Activated naive CD4-positive, alpha-beta T cell treated with anti-CD3 and anti-CD28 coated beads for 36 hours (primary cell): ENCODE results near the gene ETV6. TPM values are rescaled to one million over a fixed set of nuclear protein-coding genes. Genes with fewer than 3 reads are reported as not detected.

Source experiments
- CTCF ChIA-PET: fragments of 350-600 bp; sonication (Branson Sonifier 250); formaldehyde crosslinking; loops from one replicate; lab custom pipeline; 2021; ENCODE audit warnings: antibody characterized with exemption; lab: Charles Lee
- DNase-seq: peaks from one replicate; pipeline ENCODE4 v3.0.0-alpha.2; 2020
- H3K27ac Mint-ChIP-seq: one replicate; pipeline ENCODE4 v1.8.0; 2021; ENCODE audit warnings: mild to moderate bottlenecking, mixed read lengths
- H3K27me3 Mint-ChIP-seq: one replicate; pipeline ENCODE4 v1.8.0; 2021; ENCODE audit warnings: low read depth, mixed read lengths
- H3K36me3 Mint-ChIP-seq: one replicate; pipeline ENCODE4 v1.8.0; 2021; ENCODE audit warnings: low read depth, mixed read lengths
- H3K4me1 Mint-ChIP-seq: one replicate; pipeline ENCODE4 v1.8.0; 2021; ENCODE audit warnings: low read depth, mixed read lengths
- H3K4me3 Mint-ChIP-seq: one replicate; pipeline ENCODE4 v1.8.0; 2021; ENCODE audit warnings: mild to moderate bottlenecking, moderate library complexity, mixed read lengths
- H3K9me3 Mint-ChIP-seq: one replicate; pipeline ENCODE4 v1.8.0; 2021; ENCODE audit warnings: mixed read lengths
- intact Hi-C: fragments of 100-400 bp; cut with micrococcal nuclease; formaldehyde crosslinking; loops from one replicate; pipeline ENCODE4 v1.15.1; 2023
- total RNA-seq, 2 experiments: library from RNA; stranded (reverse); gene quantifications; one replicate each; pipeline ENCODE4 v1.2.3, GENCODE V29; 2021

Gene ETV6
- total RNA-seq, 2 experiments from 2014 or later, result 48.1 to 48.6 TPM

DNA sequence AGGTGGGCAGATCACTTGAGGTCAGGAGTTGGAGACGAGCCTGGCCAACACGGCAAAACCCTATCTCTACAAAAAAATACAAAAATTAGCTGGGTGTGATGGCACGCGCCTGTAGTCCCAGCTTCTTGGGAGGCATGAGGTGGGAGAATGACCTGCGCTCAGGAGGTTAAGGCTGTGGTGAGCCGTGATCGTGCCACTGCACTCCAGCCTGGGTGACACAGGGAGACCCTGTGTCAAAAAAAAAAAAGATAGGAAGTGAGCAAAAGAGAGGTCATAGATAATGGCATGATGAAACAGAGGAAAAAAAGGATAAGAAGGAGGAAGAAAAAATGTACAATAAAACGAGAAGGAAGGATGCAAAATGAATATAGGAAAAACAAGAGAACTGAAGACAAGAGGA is 159.5 kb downstream of the ETV6 start:
- Mint-ChIP-seq H3K36me3 (peaks cover 15% of the 10 kb centered on the region), H3K4me1 (peaks cover 61% of the 10 kb centered on the region)
- intact Hi-C loops, result no loop called here

GRCh38 chr12:11810206-11810545 is 160.7 kb downstream of the ETV6 start:
- Mint-ChIP-seq H3K9me3 (no peaks in the 10 kb centered on the region), H3K36me3 (peaks cover 11% of the 10 kb centered on the region), H3K27me3 (no peaks in the 10 kb centered on the region), H3K27ac (no peak overlapping the region), H3K4me3 (no peak overlapping the region), H3K4me1 (peaks cover 66% of the 10 kb centered on the region)
- intact Hi-C loops, result loop anchor here (5.0 kb wide), 1 partner anchor 83 kb away; no protein-coding TSS in a partner anchor
- DNase-seq, result no peak
- CTCF ChIA-PET, result no interaction called here

More for the DNA sequence above, 159.5 kb downstream of the ETV6 start:
- CTCF ChIA-PET, result interaction anchor here (0.6 to 0.8 kb wide), 4 partner anchors 18 to 571 kb away, joined by 3 to 4 read pairs (median 3); no protein-coding TSS in a partner anchor
- H3K4me3 Mint-ChIP-seq, result no peak overlapping the region
- H3K27ac Mint-ChIP-seq, result no peak overlapping the region
- H3K27me3 Mint-ChIP-seq, result no peaks in the 10 kb centered on the region
- no peaks in the 10 kb centered on the region for H3K9me3 Mint-ChIP-seq
- DNase-seq, result no peak

DNA sequence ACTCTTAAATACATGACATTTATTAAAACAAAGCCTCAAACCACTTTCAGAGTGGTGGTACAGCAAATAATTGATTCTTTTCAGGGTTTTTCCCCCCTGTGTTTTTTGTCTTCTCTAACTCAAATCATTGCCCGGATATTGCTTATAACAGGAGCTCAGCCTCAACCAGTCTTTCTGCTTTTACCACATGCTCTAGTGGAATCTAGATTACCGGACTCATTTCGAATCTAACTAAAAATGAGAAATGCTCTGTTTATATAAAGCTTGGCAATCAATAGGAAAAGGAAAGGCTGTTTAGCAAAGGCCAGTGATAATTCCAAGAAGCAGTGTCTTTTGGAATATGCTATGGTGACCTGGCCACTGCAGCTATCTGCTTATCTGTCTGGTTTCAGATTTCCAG is 161.5 kb downstream of the ETV6 start:
- Mint-ChIP-seq H3K4me1 (peaks cover 65% of the 10 kb centered on the region), H3K27ac (peak overlapping the region; percentile 37), H3K36me3 (peaks cover 7% of the 10 kb centered on the region), H3K4me3 (no peak overlapping the region), H3K27me3 (no peaks in the 10 kb centered on the region), H3K9me3 (no peaks in the 10 kb centered on the region)
- CTCF ChIA-PET, result no interaction called here
- DNase-seq, result no peak
- intact Hi-C loops, result loop anchor here (5.0 kb wide), 1 partner anchor 84 kb away; no protein-coding TSS in a partner anchor

GRCh38 chr12:11812241-11812585 is 162.7 kb downstream of the ETV6 start:
- Mint-ChIP-seq H3K4me3 (peak overlapping the region; percentile 51), H3K4me1 (peaks cover 56% of the 10 kb centered on the region), H3K9me3 (no peaks in the 10 kb centered on the region), H3K36me3 (peaks cover 7% of the 10 kb centered on the region), H3K27ac (peak overlapping the region; percentile 32), H3K27me3 (no peaks in the 10 kb centered on the region)
- CTCF ChIA-PET, result interaction anchor here (0.6 to 1.6 kb wide), 3 partner anchors 19 to 33 kb away, joined by 3 to 7 read pairs (median 6); no protein-coding TSS in a partner anchor
- no peak for DNase-seq
- intact Hi-C loops, result loop anchor here (1.0 to 5.0 kb wide), 4 partner anchors 8 to 85 kb away; no protein-coding TSS in a partner anchor

- no peaks in the 10 kb centered on the region for H3K9me3 Mint-ChIP-seq
- H3K4me3 Mint-ChIP-seq, result peak overlapping the region; percentile 51
- H3K27me3 Mint-ChIP-seq, result no peaks in the 10 kb centered on the region
- peaks cover 55% of the 10 kb centered on the region for H3K4me1 Mint-ChIP-seq
- peak overlapping the region; percentile 32 for H3K27ac Mint-ChIP-seq
- DNase-seq, result peak; percentile 39
- CTCF ChIA-PET, result interaction anchor here (1.1 to 1.6 kb wide), 3 partner anchors 24 to 224 kb away, joined by 3 to 6 read pairs (median 4); no protein-coding TSS in a partner anchor
- intact Hi-C loops, result loop anchor here (1.0 to 5.0 kb wide), 4 partner anchors 9 to 86 kb away; no protein-coding TSS in a partner anchor
- peaks cover 7% of the 10 kb centered on the region for H3K36me3 Mint-ChIP-seq
Measured at GRCh38 chr12:11812586-11813437, 163.3 kb downstream of the ETV6 start.

GRCh38 chr12:11813438-11813813 is 164.0 kb downstream of the ETV6 start:
- H3K36me3 Mint-ChIP-seq, result peaks cover 5% of the 10 kb centered on the region
- H3K4me1 Mint-ChIP-seq, result peaks cover 59% of the 10 kb centered on the region
- no peak overlapping the region for H3K27ac Mint-ChIP-seq
- H3K27me3 Mint-ChIP-seq, result no peaks in the 10 kb centered on the region
- H3K9me3 Mint-ChIP-seq, result no peaks in the 10 kb centered on the region
- CTCF ChIA-PET, result interaction anchor here (0.7 to 1.6 kb wide), 3 partner anchors 24 to 223 kb away, joined by 3 to 6 read pairs (median 4); no protein-coding TSS in a partner anchor
- no peak for DNase-seq
- no peak overlapping the region for H3K4me3 Mint-ChIP-seq
- intact Hi-C loops, result loop anchor here (2.0 to 5.0 kb wide), 2 partner anchors 63 to 86 kb away; no protein-coding TSS in a partner anchor

DNA sequence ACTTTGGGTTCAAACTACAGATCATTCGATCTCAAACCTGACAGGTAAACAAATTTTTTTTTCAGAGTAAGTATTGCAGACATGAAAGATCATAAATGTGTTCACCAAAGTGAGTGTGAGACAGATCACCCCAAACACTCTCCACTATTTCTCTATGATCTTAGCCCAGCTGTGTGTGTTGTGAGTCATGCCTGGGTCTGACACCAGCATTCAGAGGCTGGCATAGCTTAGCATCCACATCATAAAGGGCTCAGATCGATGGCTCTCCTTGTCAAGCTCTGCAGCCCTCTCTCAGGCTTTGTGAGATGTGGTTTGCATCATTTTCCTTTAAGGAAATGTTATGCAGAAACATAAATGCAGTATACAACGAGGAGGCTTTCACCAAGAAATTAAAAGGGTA is 164.9 kb downstream of the ETV6 start:
- H3K36me3 Mint-ChIP-seq, result peaks cover 3% of the 10 kb centered on the region
- intact Hi-C loops, result loop anchor here (1.0 to 5.0 kb wide), 2 partner anchors 87 to 167 kb away; no protein-coding TSS in a partner anchor
- no peaks in the 10 kb centered on the region for H3K9me3 Mint-ChIP-seq
- H3K4me3 Mint-ChIP-seq, result no peak overlapping the region
- peaks cover 54% of the 10 kb centered on the region for H3K4me1 Mint-ChIP-seq
- peak; percentile 71 for DNase-seq
- no peaks in the 10 kb centered on the region for H3K27me3 Mint-ChIP-seq
- CTCF ChIA-PET, result interaction anchor here (0.7 to 1.3 kb wide), 4 partner anchors 34 to 219 kb away, joined by 3 to 5 read pairs (median 4); no protein-coding TSS in a partner anchor
- no peak overlapping the region for H3K27ac Mint-ChIP-seq

GRCh38 chr12:11815397-11815796 is 165.9 kb downstream of the ETV6 start:
- H3K4me3 Mint-ChIP-seq, result no peak overlapping the region
- no peak overlapping the region for H3K27ac Mint-ChIP-seq
- no peak for DNase-seq
- H3K27me3 Mint-ChIP-seq, result no peaks in the 10 kb centered on the region
- intact Hi-C loops, result no loop called here
- peaks cover 3% of the 10 kb centered on the region for H3K36me3 Mint-ChIP-seq
- peaks cover 54% of the 10 kb centered on the region for H3K4me1 Mint-ChIP-seq
- H3K9me3 Mint-ChIP-seq, result no peaks in the 10 kb centered on the region
- CTCF ChIA-PET, result interaction anchor here (0.8 to 1.2 kb wide), 2 partner anchors 9 to 35 kb away, joined by 5 read pairs; no protein-coding TSS in a partner anchor

GRCh38 chr12:11819643-11820042 is 170.2 kb downstream of the ETV6 start:
- Mint-ChIP-seq H3K36me3 (peaks cover 16% of the 10 kb centered on the region), H3K27ac (no peak overlapping the region), H3K4me1 (peaks cover 48% of the 10 kb centered on the region), H3K27me3 (no peaks in the 10 kb centered on the region), H3K4me3 (no peak overlapping the region), H3K9me3 (no peaks in the 10 kb centered on the region)
- DNase-seq, result no peak
- CTCF ChIA-PET, result no interaction called here
- intact Hi-C loops, result no loop called here

- CTCF ChIA-PET, result interaction anchor here (0.6 kb wide), 1 partner anchor 251 kb away, joined by 3 read pairs; no protein-coding TSS in a partner anchor
- H3K4me1 Mint-ChIP-seq, result peaks cover 49% of the 10 kb centered on the region
Measured at GRCh38 chr12:11820476-11820875, 171.0 kb downstream of the ETV6 start.

DNA sequence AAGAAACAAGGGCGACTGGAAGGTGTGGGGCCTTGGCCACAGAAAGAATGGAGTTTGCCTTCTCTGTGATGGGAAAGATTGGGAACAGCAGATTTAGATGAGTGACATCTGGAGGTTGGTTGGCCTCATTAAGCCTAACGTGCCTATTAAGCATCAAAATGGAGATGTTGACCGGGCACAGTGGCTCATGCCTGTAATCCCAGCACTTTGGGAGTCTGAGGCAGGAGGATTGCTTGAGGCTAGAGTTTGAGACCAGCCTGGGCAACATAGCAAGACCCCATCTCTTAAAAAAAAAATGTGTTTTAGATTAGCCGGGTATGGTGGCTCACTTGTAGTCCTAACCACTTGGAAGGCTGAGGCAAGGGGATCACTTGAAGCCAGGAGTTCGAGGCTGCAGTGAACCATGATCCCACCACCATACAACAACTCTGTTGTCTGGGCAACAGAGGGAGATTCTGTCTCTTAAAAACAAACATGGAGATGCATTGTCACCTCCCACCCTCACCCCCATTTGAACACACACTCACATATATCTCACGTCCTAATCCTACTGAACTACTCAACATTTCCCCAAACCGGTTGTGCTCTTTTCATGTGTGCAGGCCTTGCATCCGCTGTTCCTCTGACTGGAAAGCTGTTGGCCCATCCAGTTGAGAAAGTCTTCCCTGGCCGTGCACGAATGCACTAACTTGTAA is 172.1 kb downstream of the ETV6 start:
- H3K27ac Mint-ChIP-seq, result peak overlapping the region; percentile 91
- DNase-seq, result no peak

More at GRCh38 chr12:11820476-11820875, 171.0 kb downstream of the ETV6 start:
- Mint-ChIP-seq H3K9me3 (no peaks in the 10 kb centered on the region), H3K4me3 (no peak overlapping the region), H3K36me3 (peaks cover 20% of the 10 kb centered on the region), H3K27me3 (no peaks in the 10 kb centered on the region), H3K27ac (no peak overlapping the region)
- intact Hi-C loops, result no loop called here
- no peak for DNase-seq

More for the DNA sequence above, 172.1 kb downstream of the ETV6 start:
- peaks cover 56% of the 10 kb centered on the region for H3K4me1 Mint-ChIP-seq
- H3K36me3 Mint-ChIP-seq, result peaks cover 25% of the 10 kb centered on the region
- intact Hi-C loops, result loop anchor here (1.0 kb wide), 5 partner anchors 15 to 188 kb away; partner anchors contain the start of gene ETV6
- no peaks in the 10 kb centered on the region for H3K27me3 Mint-ChIP-seq
- CTCF ChIA-PET, result no interaction called here
- H3K4me3 Mint-ChIP-seq, result no peak overlapping the region
- no peaks in the 10 kb centered on the region for H3K9me3 Mint-ChIP-seq
